ENCODE results near the gene TBC1D3I.
"Not testable (repeated sequence)": the region's sequence is repeated elsewhere in the genome, so short reads cannot be mapped to it uniquely, and the experiment has no call there.

The TBC1D3I gene

DNA sequence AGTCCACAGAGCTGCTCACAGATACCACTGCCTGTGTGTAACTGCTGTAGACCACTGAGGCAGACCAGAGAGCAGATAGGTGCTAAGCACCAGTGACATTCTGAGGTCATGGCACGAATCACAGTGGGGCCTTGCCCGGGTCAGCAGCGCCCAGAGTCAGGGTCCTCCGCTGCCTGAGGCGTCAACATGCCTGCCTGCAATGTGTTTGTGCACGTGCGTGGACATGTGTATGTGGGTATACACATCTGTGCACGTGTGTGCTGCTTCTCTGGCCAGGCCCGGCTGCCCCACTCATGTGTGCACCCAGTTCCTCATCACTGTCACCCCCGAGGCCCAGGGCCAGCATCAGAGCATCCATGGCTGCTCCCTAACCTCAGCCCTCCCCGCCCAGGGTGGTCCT, at the start of gene TBC1D3I:
Gene TBC1D3I (minus strand): TSS at position 101 of the 400 bp plus-strand sequence. CDS start 1,585 bp downstream, outside the sequence.
- not testable (repeated sequence) for DNase-seq

- not testable (repeated sequence) for DNase-seq
Measured at GRCh38 chr17:36295161-36295560, 30.8 kb upstream of the TBC1D3I start.

DNA sequence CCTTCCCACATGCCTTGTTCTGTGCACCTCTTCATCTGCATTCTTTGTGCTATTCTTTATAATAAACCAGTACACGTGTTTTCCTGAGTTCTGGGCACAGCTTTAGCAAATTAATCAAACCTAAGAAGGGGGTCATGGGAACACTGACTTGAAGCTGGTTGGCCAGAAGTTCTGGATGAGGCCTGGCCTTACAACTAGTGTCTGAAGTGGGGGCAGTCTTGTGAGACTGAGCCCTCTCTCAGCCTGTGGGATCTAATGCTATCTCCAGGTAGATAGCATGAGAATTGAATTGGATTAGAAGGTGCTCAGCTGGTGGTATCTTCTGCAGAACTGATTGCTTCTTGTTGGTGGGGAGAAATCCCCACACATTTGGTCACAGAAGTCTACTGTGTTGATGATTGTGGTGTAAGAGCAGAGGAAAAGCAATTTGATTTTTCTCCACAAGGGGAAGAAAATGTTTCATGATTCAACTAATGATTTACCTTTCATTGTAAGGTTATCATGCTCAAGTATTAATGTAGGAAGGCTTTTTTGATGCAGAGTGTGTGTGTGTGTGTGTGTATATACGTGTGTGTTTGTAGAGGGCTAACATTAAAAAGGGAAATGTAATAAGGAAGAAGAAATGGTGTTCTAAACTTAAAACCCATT, 25.7 kb upstream of the TBC1D3I start:
- DNase-seq, result not testable (repeated sequence)

GRCh38 chr17:36284219-36284618, 19.8 kb upstream of the TBC1D3I start:
- not testable (repeated sequence) for DNase-seq

DNA sequence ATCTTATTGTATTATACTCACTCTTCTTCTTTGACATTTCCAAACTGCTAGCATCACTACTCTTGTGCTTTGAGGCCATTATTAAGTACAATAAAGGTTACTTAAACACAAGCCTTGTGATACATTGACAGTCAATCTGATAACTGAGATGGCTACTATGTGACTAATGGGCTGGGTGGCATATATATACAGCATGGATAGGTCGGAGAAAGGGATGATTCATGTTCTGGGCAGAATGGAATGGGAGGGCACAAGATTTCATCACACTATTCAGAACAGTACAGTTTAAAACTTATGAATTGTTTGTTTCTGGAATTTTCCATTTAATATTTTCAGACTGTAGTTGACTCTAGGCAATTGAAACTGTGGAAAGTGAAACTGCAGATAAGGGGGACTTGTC, 18.9 kb upstream of the TBC1D3I start:
- not testable (repeated sequence) for DNase-seq

- DNase-seq, result not testable (repeated sequence)
Measured at GRCh38 chr17:36242046-36242445, 22.3 kb downstream of the TBC1D3I start.

DNA sequence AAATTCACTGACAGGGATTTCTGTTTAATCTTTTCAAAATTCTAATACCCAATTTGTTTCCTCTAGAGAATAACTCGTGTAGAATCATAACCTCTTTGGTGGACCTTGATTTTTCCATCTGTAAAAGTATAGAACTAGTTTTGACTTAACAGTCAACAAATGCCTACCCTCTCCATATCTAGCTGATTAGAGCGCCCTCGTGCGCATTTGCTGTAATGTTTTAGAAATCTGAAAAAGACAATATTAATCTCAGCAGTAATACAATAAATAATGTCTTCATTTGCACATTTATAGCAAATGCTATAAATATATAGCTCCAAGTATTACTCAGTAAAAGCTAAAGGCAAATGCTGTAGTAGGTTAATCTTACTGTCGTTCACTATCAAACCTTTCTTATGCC, 34.7 kb downstream of the TBC1D3I start:
- DNase-seq, result not testable (repeated sequence)

GRCh38 chr17:36222967-36223366, 41.4 kb downstream of the TBC1D3I start:
- not testable (repeated sequence) for DNase-seq

- not testable (repeated sequence) for DNase-seq
Measured at GRCh38 chr17:36221581-36222100, 42.7 kb downstream of the TBC1D3I start.

GRCh38 chr17:36220737-36221580, 43.4 kb downstream of the TBC1D3I start:
- DNase-seq, result not testable (repeated sequence)

DNA sequence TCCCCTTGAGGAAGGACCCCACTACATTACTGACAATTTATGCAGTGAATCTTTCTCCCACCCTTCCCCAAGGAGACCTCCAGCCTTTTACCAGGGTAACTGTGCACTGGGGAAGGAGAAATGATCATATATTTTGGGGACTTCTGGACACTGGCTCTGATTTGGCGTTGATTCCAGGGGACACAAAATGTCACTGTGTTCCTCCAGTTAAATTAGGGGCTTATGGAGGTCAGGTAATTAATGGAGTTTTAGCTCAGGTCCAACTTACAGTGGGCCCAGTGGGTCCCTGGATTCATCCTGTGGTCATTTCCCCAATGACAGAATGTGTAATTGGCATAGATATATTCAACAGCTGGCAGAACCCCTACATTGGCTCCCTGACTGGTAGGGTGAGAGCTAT, 44.8 kb downstream of the TBC1D3I start:
- not testable (repeated sequence) for DNase-seq

DNA sequence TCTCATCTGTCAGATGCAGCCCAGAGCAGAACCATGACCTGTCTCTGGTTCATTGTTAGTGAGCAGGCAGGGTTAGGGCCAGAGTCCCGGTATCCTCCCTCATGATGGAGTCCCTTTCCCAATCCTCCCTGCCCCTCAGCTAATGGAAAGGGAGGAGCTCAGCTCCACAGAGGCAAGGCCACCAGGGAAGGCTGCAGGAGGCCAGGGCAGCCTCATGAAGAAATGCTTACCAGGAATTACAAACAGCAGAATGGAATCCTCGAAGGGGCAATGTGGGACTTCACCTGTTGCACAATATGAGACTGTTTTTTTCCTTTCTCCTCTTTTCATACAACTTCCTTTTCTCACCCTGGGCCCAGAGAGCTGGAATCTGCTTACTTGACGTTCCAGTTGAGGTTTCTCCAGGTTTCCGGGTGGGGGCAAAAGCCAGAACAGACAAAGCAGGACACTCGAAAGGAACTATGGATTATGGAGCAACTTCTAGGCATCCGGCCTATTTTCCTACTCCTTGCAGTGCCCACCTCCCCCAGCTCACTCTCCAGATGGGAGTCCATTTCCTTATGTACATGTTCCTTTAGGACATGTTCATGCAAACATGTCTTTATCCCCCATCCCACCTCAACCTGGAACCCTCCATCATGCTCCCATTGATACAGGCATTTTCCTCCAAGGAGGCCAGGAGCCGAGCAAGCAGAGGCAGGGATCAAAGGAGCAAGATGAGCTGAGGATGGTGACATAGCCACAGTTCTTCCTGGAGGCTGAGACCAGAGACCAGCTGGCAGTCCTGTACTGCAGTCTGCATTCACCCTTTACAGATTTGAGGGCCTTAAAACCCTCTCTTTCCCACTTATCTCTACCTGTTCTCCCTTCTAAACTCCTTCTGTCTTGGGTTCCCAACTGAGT, 48.7 kb downstream of the TBC1D3I start:
- not testable (repeated sequence) for DNase-seq

GRCh38 chr17:36214918-36215317, 49.5 kb downstream of the TBC1D3I start:
- no peak for DNase-seq

DNA sequence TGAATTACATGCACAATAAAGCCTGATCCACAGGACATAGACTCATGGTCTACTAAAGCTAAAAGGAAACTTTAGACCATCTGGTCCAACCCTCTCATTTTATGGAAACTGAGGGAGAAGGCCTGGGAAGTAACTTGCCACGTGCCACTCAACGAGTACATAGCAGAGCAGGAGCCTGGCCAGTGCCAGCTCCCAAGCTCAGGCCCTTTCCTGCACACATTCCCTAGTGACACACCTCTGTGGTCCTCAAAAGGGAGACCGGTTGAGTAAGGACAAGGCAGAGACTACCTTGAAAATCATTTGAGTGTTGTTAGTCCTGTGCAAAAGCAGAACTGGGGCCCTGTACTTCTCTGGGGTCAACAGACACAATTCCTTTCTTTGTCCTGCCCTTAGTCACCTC, 50.7 kb downstream of the TBC1D3I start:
- no peak for DNase-seq

DNA sequence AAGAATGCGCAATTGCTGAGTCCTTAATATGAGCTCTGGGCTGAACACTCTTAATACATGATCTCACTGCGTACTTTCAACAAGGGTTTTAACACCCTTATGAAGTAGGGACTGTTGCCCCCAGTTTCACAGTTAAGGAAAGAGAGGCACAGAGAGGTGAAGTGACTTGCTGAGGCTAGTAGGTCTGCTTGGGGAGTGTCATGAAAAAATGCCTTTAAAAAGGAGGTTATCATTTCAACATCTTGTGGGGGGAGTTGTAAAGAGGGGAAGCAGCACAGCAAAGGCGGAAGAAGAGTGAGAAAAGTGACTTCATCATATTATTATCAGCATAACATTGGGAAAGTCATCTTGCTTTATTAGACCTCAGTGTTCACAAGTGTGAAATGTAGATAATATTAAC, 51.4 kb downstream of the TBC1D3I start:
- DNase-seq, result no peak

- DNase-seq, result no peak
Measured at GRCh38 chr17:36212272-36212605, 52.1 kb downstream of the TBC1D3I start.

DNA sequence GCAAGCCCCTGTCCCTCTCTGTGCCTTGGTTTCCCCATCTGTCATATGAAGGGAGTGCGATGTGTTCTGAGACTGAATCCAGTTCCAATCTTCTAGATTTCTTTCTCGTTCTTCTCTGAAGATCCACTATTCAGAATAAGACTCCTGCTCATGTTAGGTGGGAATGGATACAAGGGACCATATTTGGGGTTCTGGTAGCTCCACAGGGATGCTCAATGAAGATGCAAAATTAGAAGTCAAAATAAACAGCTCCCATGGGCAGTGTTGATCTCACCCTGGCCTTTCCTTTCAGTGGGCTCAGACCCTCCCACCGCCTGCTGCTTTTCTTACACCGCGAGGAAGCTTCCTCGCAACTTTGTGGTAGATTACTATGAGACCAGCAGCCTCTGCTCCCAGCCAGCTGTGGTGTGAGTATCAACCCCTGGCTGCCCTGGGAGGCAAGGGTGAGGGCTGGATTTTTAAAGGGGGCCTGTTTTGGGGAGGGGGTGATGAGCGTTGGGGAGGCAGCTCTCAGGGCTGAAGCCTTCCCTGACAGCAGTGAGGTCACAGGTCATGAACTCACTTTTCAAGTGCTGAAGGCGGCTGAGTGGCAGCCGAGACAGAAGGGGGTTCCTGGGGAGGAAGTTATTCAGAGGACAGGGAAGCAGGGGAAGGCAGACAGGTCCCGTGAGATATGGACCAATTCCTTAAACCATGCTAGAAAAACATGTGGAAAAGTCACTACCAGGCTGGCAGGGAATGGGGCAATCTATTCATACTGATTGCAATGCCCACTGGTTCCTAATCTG, 52.7 kb downstream of the TBC1D3I start:
- not testable (repeated sequence) for DNase-seq

DNA sequence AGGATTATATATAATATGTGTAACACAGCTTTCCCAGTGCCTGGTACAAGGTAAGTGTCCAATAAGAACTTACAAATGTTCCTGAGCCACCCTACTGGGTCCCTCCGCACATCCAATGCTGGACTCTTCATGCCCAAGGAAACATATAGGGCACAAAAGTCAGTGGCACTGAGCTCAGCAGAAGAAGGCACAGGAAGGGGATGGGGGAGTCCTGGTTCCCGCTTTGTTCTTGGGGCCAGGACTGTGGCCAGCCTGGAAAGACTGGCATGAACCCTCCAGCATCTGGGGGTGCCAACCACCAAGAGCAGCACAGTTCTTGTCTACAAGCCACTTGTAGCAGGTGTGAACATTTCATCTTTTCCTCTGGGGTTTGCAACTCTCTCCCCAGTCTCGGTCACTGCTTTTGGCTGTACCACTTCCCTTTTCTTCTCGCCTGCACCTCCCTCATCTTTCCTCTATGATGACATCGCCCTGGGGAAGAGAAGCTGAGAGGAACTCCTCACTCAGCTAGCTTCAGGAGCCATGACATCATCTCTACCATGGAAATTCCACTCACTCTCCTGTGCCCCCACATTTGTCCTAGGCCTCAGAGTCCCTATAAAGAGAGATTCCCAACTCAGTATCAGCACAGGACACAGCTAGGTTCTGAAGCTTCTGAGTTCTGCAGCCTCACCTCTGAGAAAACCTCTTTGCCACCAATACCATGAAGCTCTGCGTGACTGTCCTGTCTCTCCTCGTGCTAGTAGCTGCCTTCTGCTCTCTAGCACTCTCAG, 53.7 kb downstream of the TBC1D3I start, which contains the start of gene CCL4L2:
Gene CCL4L2 (plus strand): TSS at position 625 of the 773 bp plus-strand sequence.
- not testable (repeated sequence) for DNase-seq

DNA sequence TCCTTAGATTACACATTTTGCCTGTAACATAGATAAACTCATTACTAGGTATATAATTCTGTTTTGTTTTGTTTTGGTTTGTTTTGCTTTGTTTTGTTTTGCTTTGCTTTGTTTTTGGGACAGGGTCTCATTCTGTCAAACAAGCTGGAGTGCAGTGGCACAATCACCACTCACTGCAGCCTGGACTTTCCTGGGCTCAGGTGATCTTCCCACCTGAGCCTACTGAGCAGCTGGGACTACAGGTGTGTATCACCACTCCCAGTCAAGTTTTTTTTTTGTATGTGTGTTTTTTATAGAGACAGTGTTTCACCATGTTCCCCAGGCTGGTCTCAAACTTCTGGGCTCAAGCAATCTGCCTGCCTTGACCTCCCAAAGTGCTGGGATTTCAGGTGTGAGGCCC, 54.8 kb downstream of the TBC1D3I start:
- no peak for DNase-seq

GRCh38 chr17:36207383-36207782, 57.0 kb downstream of the TBC1D3I start:
- not testable (repeated sequence) for DNase-seq

DNA sequence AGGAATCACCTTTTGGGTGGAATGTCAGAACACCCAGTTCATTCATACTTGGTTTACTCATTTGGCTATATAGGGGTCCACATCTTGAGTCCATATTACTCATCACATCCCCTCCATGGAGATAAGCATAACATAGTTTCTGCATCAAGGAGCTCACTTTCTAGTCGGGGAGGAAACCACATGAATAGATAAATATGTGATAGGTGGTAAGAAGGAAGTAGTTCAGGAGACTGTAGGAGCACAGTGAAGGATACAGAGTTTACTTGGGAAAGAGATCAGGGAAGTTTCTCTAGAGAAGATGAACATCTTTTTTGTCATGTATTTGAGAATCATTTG, 57.9 kb downstream of the TBC1D3I start:
- not testable (repeated sequence) for DNase-seq

Data from 8988T (cell line).